Panc1 (cell line): ENCODE data around the gene CXCR3. TPM values are rescaled to one million over a fixed set of nuclear protein-coding genes. Genes with fewer than 3 reads are reported as not detected.
A peak's percentile ranks its signal among the peaks of the same experiment; 100 is the strongest.
"Not testable (repeated sequence)": the region's sequence is repeated elsewhere in the genome, so short reads cannot be mapped to it uniquely, and the experiment has no call there.

Experiments
- ATAC-seq: fragments of 200-7000 bp; cut with Tn5 transposase; 2 replicates; pipeline ENCODE4 v1.9.1; 2020; ENCODE audit warnings: mild to moderate bottlenecking, moderate library complexity
- BruUV-seq: library from RNA; stranded (reverse); fragments of 400-500 nt; replicated peaks from 2 replicates; lab custom pipeline; 2021; lab: Mats Ljungman, UMichigan
- CTCF ChIA-PET: fragments of 300-600 bp; sonication (Branson Sonifier 250); formaldehyde crosslinking; loops from one replicate; lab custom pipeline; 2022; ENCODE audit warnings: antibody characterized with exemption; lab: Charles Lee
- POLR2A ChIA-PET: fragments of 300-600 bp; sonication (Branson Sonifier 250); formaldehyde crosslinking; loops from one replicate; lab custom pipeline; 2022; ENCODE audit warnings: antibody characterized with exemption; lab: Charles Lee
- DNase-seq: peaks from one replicate; pipeline ENCODE4 v3.0.0-alpha.2; 2010; ENCODE audit warnings: low read depth, low spot score
- H3K27ac ChIP-seq: 2 replicates; pipeline ENCODE4 v1.5.1; 2011; ENCODE audit warnings: mild to moderate bottlenecking, low read length, inconsistent platforms
- H3K27me3 ChIP-seq: fragments of 200-500 bp; sonication (Bioruptor generic); 2 replicates; pipeline ENCODE4 v1.6.0; 2014; ENCODE audit warnings: low read length, inconsistent platforms; ENCODE audit not compliant: control insufficient read depth, insufficient read depth
- H3K36me3 ChIP-seq: fragments of 200-500 bp; sonication (Bioruptor generic); 2 replicates; pipeline ENCODE4 v1.5.1; 2014; ENCODE audit warnings: inconsistent platforms, mild to moderate bottlenecking, low read length, moderate library complexity; ENCODE audit not compliant: control insufficient read depth, insufficient read depth
- H3K4me1 ChIP-seq: 2 replicates; pipeline ENCODE4 v1.5.1; 2011; ENCODE audit warnings: inconsistent platforms, mild to moderate bottlenecking, low read length, moderate library complexity; ENCODE audit not compliant: control insufficient read depth, insufficient read depth
- H3K4me3 ChIP-seq, 2 experiments: 2 replicates each; pipeline ENCODE4 v1.5.1; 2011 to 2012; ENCODE audit warnings: low read depth in 2 of 2, low read length in 2 of 2, mild to moderate bottlenecking in 2 of 2, inconsistent platforms in 1 of 2, moderate library complexity in 1 of 2
- H3K9me3 ChIP-seq: fragments of 200-500 bp; sonication (Bioruptor generic); 2 replicates; pipeline ENCODE4 v1.5.1; 2014; ENCODE audit warnings: low read depth, mild to moderate bottlenecking, inconsistent platforms, low read length, moderate library complexity; ENCODE audit not compliant: control insufficient read depth, insufficient read depth
- POLR2AphosphoS5 ChIP-seq: IDR thresholded peaks from 2 replicates; pipeline ENCODE4 v1.6.1; 2012; ENCODE audit warnings: mild to moderate bottlenecking, low read depth, low read length, moderate library complexity
- TCF7L2 ChIP-seq: IDR thresholded peaks from 2 replicates; pipeline ENCODE4 v1.6.1; 2011; ENCODE audit warnings: mild to moderate bottlenecking, low read depth, low read length, inconsistent platforms
- in situ Hi-C: cut with HindIII; loops from 2 replicates; pipeline ENCODE4 v1.10.0; 2016; ENCODE audit warnings: low sequenced_read_pairs, low pct_unique_long_range_greater_than_20kb
- intact Hi-C: fragments of 100-400 bp; cut with micrococcal nuclease; formaldehyde crosslinking; loops from one replicate; pipeline ENCODE4 v1.10.0; 2022; ENCODE audit not compliant: unreplicated experiment
- total RNA-seq: library from RNA; stranded (reverse); gene quantifications from one replicate; pipeline ENCODE4 v1.2.1, GENCODE V29; 2021; ENCODE audit not compliant: unreplicated experiment
- TF ChIP-seq, protein P1 (sequence below): fragments of 450-650 bp; IDR thresholded peaks from 2 replicates; pipeline ENCODE4 v1.5.1; 2017; ENCODE audit warnings: mild to moderate bottlenecking
- TF ChIP-seq, protein P2 (sequence below), 2 experiments: IDR thresholded peaks; 2 replicates each; pipeline ENCODE4 v1.6.1; 2011 to 2012; ENCODE audit warnings: low read depth in 2 of 2, control low read depth in 1 of 2, low read length in 1 of 2, mild to moderate bottlenecking in 1 of 2, moderate library complexity in 1 of 2; ENCODE audit not compliant: insufficient read depth in 1 of 2

CXCR3 gene
- total RNA-seq, 1 experiment from 2014 or later = not detected

DNA sequence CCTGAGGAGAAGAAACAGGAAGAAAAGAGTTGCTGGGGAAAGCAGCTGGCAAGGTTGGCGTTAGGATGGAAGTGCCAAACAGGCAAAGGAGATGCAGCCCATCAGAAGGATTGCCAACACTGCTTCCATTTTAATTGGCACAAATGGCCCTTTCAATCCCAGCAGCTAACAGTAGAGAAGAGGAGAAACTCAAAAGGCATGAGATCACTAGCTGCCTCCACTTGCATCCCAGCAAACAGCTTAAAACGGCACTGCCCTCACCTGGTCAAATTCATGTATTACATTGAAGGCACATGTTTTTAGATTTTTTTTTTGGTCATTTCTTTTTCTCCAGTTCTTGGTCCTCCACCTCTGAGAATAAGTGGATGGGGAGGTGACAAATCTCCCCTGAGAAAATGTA lies 34.1 kb upstream of the CXCR3 start:
- in situ Hi-C loops (no loop called here), intact Hi-C loops (no loop called here)
- ChIA-PET CTCF (interaction anchor here (0.9 kb wide), 1 partner anchor 34 kb away, joined by 3 read pairs; the partner anchor contains the start of gene CXCR3), POLR2A (no interaction called here)
- no peaks in the 10 kb centered on the region for H3K9me3 ChIP-seq
- no TSS peak for BruUV-seq
- H3K27me3 ChIP-seq = no peaks in the 10 kb centered on the region
- DNase-seq (peak; percentile 47), ATAC-seq (0 out of 2 replicates have a peak, but pooled peaks have one; percentile 71)
- no peak for TF ChIP-seq TCF7L2
- TF ChIP-seq, protein P1, sequence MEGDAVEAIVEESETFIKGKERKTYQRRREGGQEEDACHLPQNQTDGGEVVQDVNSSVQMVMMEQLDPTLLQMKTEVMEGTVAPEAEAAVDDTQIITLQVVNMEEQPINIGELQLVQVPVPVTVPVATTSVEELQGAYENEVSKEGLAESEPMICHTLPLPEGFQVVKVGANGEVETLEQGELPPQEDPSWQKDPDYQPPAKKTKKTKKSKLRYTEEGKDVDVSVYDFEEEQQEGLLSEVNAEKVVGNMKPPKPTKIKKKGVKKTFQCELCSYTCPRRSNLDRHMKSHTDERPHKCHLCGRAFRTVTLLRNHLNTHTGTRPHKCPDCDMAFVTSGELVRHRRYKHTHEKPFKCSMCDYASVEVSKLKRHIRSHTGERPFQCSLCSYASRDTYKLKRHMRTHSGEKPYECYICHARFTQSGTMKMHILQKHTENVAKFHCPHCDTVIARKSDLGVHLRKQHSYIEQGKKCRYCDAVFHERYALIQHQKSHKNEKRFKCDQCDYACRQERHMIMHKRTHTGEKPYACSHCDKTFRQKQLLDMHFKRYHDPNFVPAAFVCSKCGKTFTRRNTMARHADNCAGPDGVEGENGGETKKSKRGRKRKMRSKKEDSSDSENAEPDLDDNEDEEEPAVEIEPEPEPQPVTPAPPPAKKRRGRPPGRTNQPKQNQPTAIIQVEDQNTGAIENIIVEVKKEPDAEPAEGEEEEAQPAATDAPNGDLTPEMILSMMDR = peak; percentile 79
- no peak overlapping the region for H3K27ac ChIP-seq
- H3K36me3 ChIP-seq = no peaks in the 10 kb centered on the region
- H3K4me3 ChIP-seq = no peak overlapping the region
- H3K4me1 ChIP-seq = no peaks in the 10 kb centered on the region

DNA sequence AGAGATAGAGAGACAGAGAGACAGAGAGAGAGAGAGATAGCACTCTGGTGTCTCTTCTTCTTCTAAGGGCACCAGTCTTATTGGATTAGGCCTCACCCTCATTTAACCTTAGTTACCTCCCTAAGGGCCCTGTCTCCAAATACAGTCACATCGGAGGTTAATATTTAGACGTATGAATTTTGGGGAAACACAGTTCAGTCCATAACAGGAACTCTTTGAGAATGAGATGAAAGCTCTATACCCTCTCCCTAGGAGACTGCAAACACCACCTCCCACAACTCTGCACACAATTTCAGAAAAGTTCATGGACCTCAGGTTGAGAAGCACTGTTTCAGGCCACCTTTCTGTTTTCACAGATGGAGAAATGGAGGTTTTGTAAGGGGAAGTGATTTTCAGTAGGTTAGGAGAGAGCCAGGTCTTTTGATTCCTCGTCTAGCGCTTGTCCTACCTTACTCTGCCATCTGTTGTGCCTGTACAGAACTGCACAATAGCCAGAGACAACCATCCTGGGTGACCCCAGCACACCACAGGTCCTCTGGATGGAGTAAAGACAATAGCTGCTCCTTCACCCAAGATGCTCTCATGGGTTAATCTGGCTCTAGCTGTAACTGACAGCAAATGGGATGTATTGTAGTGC lies 32.1 kb upstream of the CXCR3 start:
- POLR2A ChIA-PET = no interaction called here
- in situ Hi-C loops (no loop called here), intact Hi-C loops (no loop called here)
- Histone ChIP-seq H3K27me3 (no peaks in the 10 kb centered on the region), H3K4me3 (no peak overlapping the region), H3K9me3 (no peaks in the 10 kb centered on the region), H3K27ac (no peak overlapping the region), H3K4me1 (no peaks in the 10 kb centered on the region), H3K36me3 (no peaks in the 10 kb centered on the region)
- no peak for DNase-seq
- BruUV-seq = no TSS peak
- ATAC-seq = peak; percentile 71; the same call in 1 of the 2 replicates
- TF ChIP-seq, protein P2, sequence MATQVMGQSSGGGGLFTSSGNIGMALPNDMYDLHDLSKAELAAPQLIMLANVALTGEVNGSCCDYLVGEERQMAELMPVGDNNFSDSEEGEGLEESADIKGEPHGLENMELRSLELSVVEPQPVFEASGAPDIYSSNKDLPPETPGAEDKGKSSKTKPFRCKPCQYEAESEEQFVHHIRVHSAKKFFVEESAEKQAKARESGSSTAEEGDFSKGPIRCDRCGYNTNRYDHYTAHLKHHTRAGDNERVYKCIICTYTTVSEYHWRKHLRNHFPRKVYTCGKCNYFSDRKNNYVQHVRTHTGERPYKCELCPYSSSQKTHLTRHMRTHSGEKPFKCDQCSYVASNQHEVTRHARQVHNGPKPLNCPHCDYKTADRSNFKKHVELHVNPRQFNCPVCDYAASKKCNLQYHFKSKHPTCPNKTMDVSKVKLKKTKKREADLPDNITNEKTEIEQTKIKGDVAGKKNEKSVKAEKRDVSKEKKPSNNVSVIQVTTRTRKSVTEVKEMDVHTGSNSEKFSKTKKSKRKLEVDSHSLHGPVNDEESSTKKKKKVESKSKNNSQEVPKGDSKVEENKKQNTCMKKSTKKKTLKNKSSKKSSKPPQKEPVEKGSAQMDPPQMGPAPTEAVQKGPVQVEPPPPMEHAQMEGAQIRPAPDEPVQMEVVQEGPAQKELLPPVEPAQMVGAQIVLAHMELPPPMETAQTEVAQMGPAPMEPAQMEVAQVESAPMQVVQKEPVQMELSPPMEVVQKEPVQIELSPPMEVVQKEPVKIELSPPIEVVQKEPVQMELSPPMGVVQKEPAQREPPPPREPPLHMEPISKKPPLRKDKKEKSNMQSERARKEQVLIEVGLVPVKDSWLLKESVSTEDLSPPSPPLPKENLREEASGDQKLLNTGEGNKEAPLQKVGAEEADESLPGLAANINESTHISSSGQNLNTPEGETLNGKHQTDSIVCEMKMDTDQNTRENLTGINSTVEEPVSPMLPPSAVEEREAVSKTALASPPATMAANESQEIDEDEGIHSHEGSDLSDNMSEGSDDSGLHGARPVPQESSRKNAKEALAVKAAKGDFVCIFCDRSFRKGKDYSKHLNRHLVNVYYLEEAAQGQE (IDR thresholded peaks at IDR 0.05; ENCODE audit: insufficient read depth in 1 of 2, low read depth in 2 of 2, low read length in 1 of 2) = no peak
- TF ChIP-seq, protein P1 = peak; percentile 46
- TF ChIP-seq TCF7L2 (no peak), POLR2AphosphoS5 (no peak)
- CTCF ChIA-PET = no interaction called here

DNA sequence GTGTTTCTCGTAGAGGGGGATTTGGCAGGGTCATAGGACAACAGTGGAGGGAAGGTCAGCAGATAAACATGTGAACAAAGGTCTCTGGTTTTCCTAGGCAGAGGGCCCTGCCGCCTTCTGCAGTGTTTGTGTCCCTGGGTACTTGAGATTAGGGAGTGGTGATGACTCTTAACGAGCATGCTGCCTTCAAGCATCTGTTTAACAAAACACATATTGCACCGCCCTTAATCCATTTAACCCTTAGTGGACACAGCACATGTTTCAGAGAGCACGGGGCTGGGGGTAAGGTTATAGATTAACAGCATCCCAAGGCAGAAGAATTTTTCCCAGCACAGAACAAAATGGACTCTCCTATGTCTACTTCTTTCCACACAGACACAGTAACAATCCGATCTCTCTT lies 26.1 kb upstream of the CXCR3 start:
- H3K27me3 ChIP-seq, intact Hi-C loops, H3K9me3 ChIP-seq, H3K27ac ChIP-seq, DNase-seq, H3K4me1 ChIP-seq, POLR2A ChIA-PET, H3K4me3 ChIP-seq, in situ Hi-C loops, BruUV-seq, ATAC-seq, CTCF ChIA-PET, H3K36me3 ChIP-seq: not testable (repeated sequence)
